Breast epithelium (tissue), 3 donors: ENCODE data around the gene RANBP6.

Source experiments
- POLR2A ChIP-seq: fragments of 450-650 bp; IDR thresholded peaks from one replicate; pipeline ENCODE4 v1.6.1; 2016; ENCODE audit warnings: antibody characterized with exemption, mild to moderate bottlenecking, moderate library complexity
- POLR2AphosphoS5 ChIP-seq, 3 donors: sonication (generic); formaldehyde crosslinking; IDR thresholded peaks; one replicate each; pipeline ENCODE4 v1.6.1; 2017; ENCODE audit warnings: antibody characterized with exemption in 3 of 3
- TF ChIP-seq, protein P1 (sequence below), 3 donors: fragments of 450-650 bp; IDR thresholded peaks; one replicate each; pipeline ENCODE4 v1.5.1; 2016 to 2017; ENCODE audit warnings: antibody characterized with exemption in 3 of 3, mild to moderate bottlenecking in 3 of 3, moderate library complexity in 3 of 3

DNA sequence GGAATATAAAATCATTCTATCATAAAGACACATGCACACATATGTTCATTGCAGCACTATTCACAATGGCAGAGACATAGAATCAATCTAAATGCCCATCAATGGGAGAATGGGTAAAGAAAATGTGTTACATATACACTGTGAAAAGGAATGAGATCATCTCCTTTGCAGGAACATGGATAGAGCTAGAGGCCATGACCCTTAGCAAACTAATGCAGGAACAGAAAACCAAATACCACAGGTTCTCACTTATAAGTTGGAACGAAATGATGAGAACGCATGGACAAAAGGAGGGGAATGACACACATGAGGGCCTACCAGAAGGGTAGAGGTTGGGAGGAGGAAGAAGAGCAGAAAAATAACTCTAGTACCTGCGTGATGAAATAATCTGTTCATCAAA lies 21.0 kb upstream of the RANBP6 start:
- TF ChIP-seq, protein P1, sequence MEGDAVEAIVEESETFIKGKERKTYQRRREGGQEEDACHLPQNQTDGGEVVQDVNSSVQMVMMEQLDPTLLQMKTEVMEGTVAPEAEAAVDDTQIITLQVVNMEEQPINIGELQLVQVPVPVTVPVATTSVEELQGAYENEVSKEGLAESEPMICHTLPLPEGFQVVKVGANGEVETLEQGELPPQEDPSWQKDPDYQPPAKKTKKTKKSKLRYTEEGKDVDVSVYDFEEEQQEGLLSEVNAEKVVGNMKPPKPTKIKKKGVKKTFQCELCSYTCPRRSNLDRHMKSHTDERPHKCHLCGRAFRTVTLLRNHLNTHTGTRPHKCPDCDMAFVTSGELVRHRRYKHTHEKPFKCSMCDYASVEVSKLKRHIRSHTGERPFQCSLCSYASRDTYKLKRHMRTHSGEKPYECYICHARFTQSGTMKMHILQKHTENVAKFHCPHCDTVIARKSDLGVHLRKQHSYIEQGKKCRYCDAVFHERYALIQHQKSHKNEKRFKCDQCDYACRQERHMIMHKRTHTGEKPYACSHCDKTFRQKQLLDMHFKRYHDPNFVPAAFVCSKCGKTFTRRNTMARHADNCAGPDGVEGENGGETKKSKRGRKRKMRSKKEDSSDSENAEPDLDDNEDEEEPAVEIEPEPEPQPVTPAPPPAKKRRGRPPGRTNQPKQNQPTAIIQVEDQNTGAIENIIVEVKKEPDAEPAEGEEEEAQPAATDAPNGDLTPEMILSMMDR (IDR thresholded peaks at IDR 0.05): no peak
- TF ChIP-seq POLR2A (no peak), POLR2AphosphoS5 (IDR thresholded peaks at IDR 0.05) (no peak)
